Endothelial cell of umbilical vein (primary cell): ENCODE measurements around the gene KRT38. TPM values are rescaled to one million over a fixed set of nuclear protein-coding genes. Genes with fewer than 3 reads are reported as not detected.

ENCODE experiments used
- BruUV-seq: library from RNA; stranded (reverse); fragments of 400-500 nt; replicated peaks from 2 replicates; lab custom pipeline; 2021; lab: Mats Ljungman, UMichigan
- CTCF ChIA-PET: fragments of 300-600, 350-600 bp; sonication (Branson Sonifier 250); formaldehyde crosslinking; loops from one replicate; lab custom pipeline; 2021; ENCODE audit warnings: antibody characterized with exemption, inconsistent platforms; lab: Charles Lee
- POLR2A ChIA-PET: fragments of 300-600, 350-600 bp; sonication (Branson Sonifier 250); formaldehyde crosslinking; loops from one replicate; lab custom pipeline; 2021; ENCODE audit warnings: antibody characterized with exemption, inconsistent platforms; lab: Charles Lee
- DNase-seq: peaks from one replicate; pipeline ENCODE4 v3.0.0-alpha.2; 2011; ENCODE audit warnings: low read depth, low spot score
- FAIRE-seq: peaks from 2 replicates; lab custom pipeline; 2011; peaks lifted over from hg19 to GRCh38; lab: Jason Lieb, UNC
- H2AFZ ChIP-seq: 2 replicates; pipeline ENCODE4 v1.6.0; 2012; ENCODE audit warnings: low read depth, low read length, control low read depth, inconsistent platforms
- H3K27ac ChIP-seq: 2 replicates; pipeline ENCODE4 v1.5.1; 2011; ENCODE audit warnings: low read depth, mild to moderate bottlenecking, control low read depth, low read length, moderate library complexity; ENCODE audit not compliant: insufficient read depth
- H3K27me3 ChIP-seq, 2 experiments: 2 replicates each; pipeline versions ENCODE4 v1.6.0 to v1.6.1; 2011; ENCODE audit warnings: low read length in 2 of 2, mixed read lengths in 1 of 2; ENCODE audit not compliant: control insufficient read depth in 2 of 2, insufficient read depth in 2 of 2
- H3K36me3 ChIP-seq, 2 experiments: 2 replicates in 1 of 2; 3 replicates in 1 of 2; pipeline ENCODE4 v1.5.1; 2011; ENCODE audit warnings: low read length in 2 of 2, mild to moderate bottlenecking in 1 of 2, moderate library complexity in 1 of 2; ENCODE audit not compliant: control insufficient read depth in 2 of 2, insufficient read depth in 2 of 2; ENCODE audit errors: extremely low read depth in 1 of 2
- H3K4me1 ChIP-seq: 3 replicates; pipeline ENCODE4 v1.5.1; 2011; ENCODE audit warnings: mild to moderate bottlenecking, low read length; ENCODE audit not compliant: control insufficient read depth, insufficient read depth; ENCODE audit errors: extremely low read depth
- H3K4me2 ChIP-seq: 2 replicates; pipeline ENCODE4 v1.6.1; 2011; ENCODE audit warnings: low read length, control low read depth, mixed read lengths; ENCODE audit not compliant: insufficient read depth
- H3K4me3 ChIP-seq, 3 experiments: fragments of 200-600 bp in 1 of 3; sonication (generic), shearing (Covaris generic) in 1 of 3; replicated peaks in 1 of 3; 2 replicates each; pipeline ENCODE4 v1.5.1; 2011 to 2016; ENCODE audit warnings: control low read depth in 3 of 3, low read length in 3 of 3, mild to moderate bottlenecking in 2 of 3, inconsistent platforms in 1 of 3, low read depth in 1 of 3, moderate library complexity in 1 of 3; ENCODE audit not compliant: insufficient read depth in 1 of 3
- H3K79me2 ChIP-seq: 2 replicates; pipeline ENCODE4 v1.6.0; 2012; ENCODE audit warnings: low read length, inconsistent platforms; ENCODE audit not compliant: control insufficient read depth, insufficient read depth
- H3K9ac ChIP-seq: replicated peaks from 2 replicates; pipeline ENCODE3; 2011; ENCODE audit warnings: low read length, control low read depth; ENCODE audit not compliant: insufficient read depth; ENCODE audit errors: extremely low read depth
- H3K9me1 ChIP-seq: replicated peaks from 3 replicates; pipeline ENCODE4 v1.6.0; 2011; ENCODE audit warnings: mild to moderate bottlenecking, low read length; ENCODE audit not compliant: control insufficient read depth, insufficient read depth; ENCODE audit errors: extremely low read depth
- H3K9me3 ChIP-seq: replicated peaks from 2 replicates; pipeline ENCODE4 v1.5.1; 2012; ENCODE audit warnings: low read length, inconsistent platforms; ENCODE audit not compliant: control insufficient read depth, insufficient read depth
- H4K20me1 ChIP-seq: replicated peaks from 2 replicates; pipeline ENCODE3; 2011; ENCODE audit warnings: mild to moderate bottlenecking, low read length; ENCODE audit not compliant: control insufficient read depth, insufficient read depth; ENCODE audit errors: extremely low read depth
- CTCF ChIP-seq, 2 donors: IDR thresholded peaks; 1 replicate in 1 of 2; 2 replicates in 1 of 2; pipeline ENCODE4 v1.5.1; 2011; ENCODE audit warnings: low read length in 2 of 2, mild to moderate bottlenecking in 2 of 2, moderate library complexity in 2 of 2, control low read depth in 1 of 2, inconsistent platforms in 1 of 2, low read depth in 1 of 2; ENCODE audit not compliant: insufficient read depth in 1 of 2; ENCODE audit errors: extremely low read depth in 1 of 2
- EZH2 ChIP-seq: IDR thresholded peaks from 2 replicates; pipeline ENCODE4 v1.6.1; 2012; ENCODE audit warnings: borderline replicate concordance, low read depth, mild to moderate bottlenecking, moderate library complexity, low read length, inconsistent platforms; ENCODE audit not compliant: severe bottlenecking
- FOS ChIP-seq: IDR thresholded peaks from 2 replicates; pipeline ENCODE4 v1.6.1; 2011; ENCODE audit warnings: mild to moderate bottlenecking, low read length, moderate library complexity, borderline replicate concordance; ENCODE audit not compliant: insufficient read depth
- GATA2 ChIP-seq: IDR thresholded peaks from 2 replicates; pipeline ENCODE4 v1.7.0; 2011; ENCODE audit warnings: low read depth, mild to moderate bottlenecking, moderate library complexity, mixed read lengths, low read length; ENCODE audit not compliant: insufficient read length, insufficient read depth
- JUN ChIP-seq: IDR thresholded peaks from 2 replicates; pipeline ENCODE4 v1.6.1; 2011; ENCODE audit warnings: borderline replicate concordance, low read depth; ENCODE audit not compliant: insufficient read length, insufficient read depth
- MAX ChIP-seq: IDR thresholded peaks from 2 replicates; pipeline ENCODE4 v1.6.1; 2011; ENCODE audit not compliant: insufficient read depth, insufficient read length
- MYC ChIP-seq: IDR thresholded peaks from one replicate; pipeline ENCODE4 v1.6.1; 2011; ENCODE audit warnings: mild to moderate bottlenecking, low read depth, low read length
- POLR2A ChIP-seq: IDR thresholded peaks from 2 replicates; pipeline ENCODE4 v1.6.1; 2012; ENCODE audit warnings: low read depth, mild to moderate bottlenecking, control low read depth, low read length
- POLR2AphosphoS5 ChIP-seq: IDR thresholded peaks from 2 replicates; pipeline ENCODE4 v1.6.1; 2012; ENCODE audit warnings: low read depth, mild to moderate bottlenecking, control low read depth, low read length, moderate library complexity; ENCODE audit not compliant: insufficient read depth
- dilution Hi-C: fragments of 300-500 bp; cut with MboI; formaldehyde crosslinking; loops from one replicate; pipeline ENCODE4 v1.15.0; 2019; ENCODE audit warnings: low sequenced_read_pairs; ENCODE audit not compliant: extremely low pct_ligation_motif_present
- intact Hi-C: fragments of 100-400 bp; cut with micrococcal nuclease; formaldehyde crosslinking; loops from one replicate; pipeline ENCODE4 v1.10.0; 2022
- polyA plus RNA-seq, 4 experiments: library from polyadenylated mRNA; depleted of rRNA in 3 of 4; stranded (reverse) in 3 of 4; unstranded in 1 of 4; fragments of >200 nt; gene quantifications; 2 replicates each; pipeline versions ENCODE4 v1.2.1 to v1.2.3, GENCODE V29; 2011 to 2012; ENCODE audit warnings: missing spikeins in 1 of 4
- total RNA-seq: library from RNA; stranded (reverse); gene quantifications from 2 replicates; pipeline ENCODE4 v1.2.3, GENCODE V29; 2021

Gene KRT38
- total and polyA plus RNA-seq, 2 donors (not counting 3 experiments of a cell fraction or from before 2014, with no cell fraction given) = not detected

GRCh38 chr17:41411072-41411840, 29.5 kb downstream of the KRT38 start:
- POLR2A ChIA-PET = no interaction called here
- no TSS peak for BruUV-seq

More at GRCh38 chr17:41411072-41411840, 29.5 kb downstream of the KRT38 start:
- H3K9ac ChIP-seq = no peak overlapping the region
- FAIRE-seq = no peak
- H3K27me3 ChIP-seq = peaks cover 0 to 4% of the 10 kb centered on the region in 2 experiments
- no peaks in the 10 kb centered on the region for H3K36me3 ChIP-seq
- H3K9me3 ChIP-seq = no peaks in the 10 kb centered on the region
- DNase-seq = no peak
- CTCF ChIA-PET = no interaction called here
- no peaks in the 10 kb centered on the region for H3K4me1 ChIP-seq
- intact Hi-C loops (no loop called here), dilution Hi-C loops (no loop called here)
- H4K20me1 ChIP-seq = no peaks in the 10 kb centered on the region
- no peak overlapping the region for H3K4me3 ChIP-seq
- no peak overlapping the region for H3K4me2 ChIP-seq
- no peak overlapping the region for H3K27ac ChIP-seq
- TF ChIP-seq MYC = no peak
- TF ChIP-seq FOS = no peak
- no peak for TF ChIP-seq CTCF (IDR thresholded peaks at IDR 0.05; ENCODE audit: extremely low read depth in 1 of 2, insufficient read depth in 1 of 2, low read depth in 1 of 2, low read length in 2 of 2)
- no peak for TF ChIP-seq MAX
- TF ChIP-seq EZH2 = no peak
- TF ChIP-seq POLR2A = no peak
- TF ChIP-seq POLR2AphosphoS5 = no peak
- no peak for TF ChIP-seq GATA2
- TF ChIP-seq JUN = no peak
- no peak overlapping the region for H2AFZ ChIP-seq
- H3K9me1 ChIP-seq = no peaks in the 10 kb centered on the region
- H3K79me2 ChIP-seq = no peaks in the 10 kb centered on the region
